ENCODE measurements around the gene LGALS13.

GRCh38 chr19:39568604-39569003 lies 33.7 kb upstream of the LGALS13 start:
- TF ChIP-seq CTCF (IDR thresholded peaks at IDR 0.05; ENCODE audit: low read depth, low read length, poor library complexity, severe bottlenecking) (no peak), EZH2phosphoT487 (IDR thresholded peaks at IDR 0.05; ENCODE audit: borderline replicate concordance, low read length) (no peak)

Data from DOHH2 (cell line).